HL-60 (cell line): ENCODE measurements around the gene ZNF205.
A peak's percentile ranks its signal among the peaks of the same experiment; 100 is the strongest.

ENCODE experiments used
- DNase-seq, 2 experiments: peaks; one replicate each; pipeline ENCODE4 v3.0.0-alpha.2; 2010 to 2020; ENCODE audit warnings: low read depth in 1 of 2, low spot score in 1 of 2
- H3K27ac ChIP-seq: fragments of 250-450 bp; sonication (Bioruptor Pico); replicated peaks from 2 replicates; pipeline ENCODE4 v1.5.1; 2020; ENCODE audit warnings: mild to moderate bottlenecking, moderate library complexity
- H3K27me3 ChIP-seq: fragments of 250-450 bp; sonication (Bioruptor Pico); 2 replicates; pipeline ENCODE4 v1.5.1; 2021; ENCODE audit warnings: mild to moderate bottlenecking, moderate library complexity; ENCODE audit not compliant: insufficient read depth, poor library complexity, severe bottlenecking
- H3K4me3 ChIP-seq: replicated peaks from 2 replicates; pipeline ENCODE4 v1.5.1; 2011; ENCODE audit warnings: mild to moderate bottlenecking, control low read depth, low read length; ENCODE audit not compliant: insufficient read depth
- CTCF ChIP-seq: IDR thresholded peaks from one replicate; pipeline ENCODE4 v1.5.1; 2011; ENCODE audit warnings: low read length, control low read depth, inconsistent platforms; ENCODE audit not compliant: insufficient read depth
- GABPA ChIP-seq: IDR thresholded peaks from 2 replicates; pipeline ENCODE4 v1.6.1; 2012; ENCODE audit warnings: low read depth
- POLR2AphosphoS5 ChIP-seq: IDR thresholded peaks from 2 replicates; pipeline ENCODE4 v1.6.1; 2012; ENCODE audit warnings: low read depth
- REST ChIP-seq: IDR thresholded peaks from 2 replicates; pipeline ENCODE4 v1.6.1; 2012; ENCODE audit warnings: low read depth; ENCODE audit not compliant: insufficient replicate concordance
- SPI1 ChIP-seq: IDR thresholded peaks from 2 replicates; pipeline ENCODE4 v1.6.1; 2012; ENCODE audit warnings: low read depth, mild to moderate bottlenecking, borderline replicate concordance

ZNF205 gene

GRCh38 chr16:3086596-3087242 lies 25.7 kb upstream of the ZNF205 start:
- no peak overlapping the region; the same call in 1 of the 2 replicates for H3K4me3 ChIP-seq
- no peak for TF ChIP-seq POLR2AphosphoS5
- no peak for TF ChIP-seq CTCF
- TF ChIP-seq SPI1: no peak
- no peak for TF ChIP-seq REST
- TF ChIP-seq GABPA: no peak
- no peaks in the 10 kb centered on the region for H3K27me3 ChIP-seq
- peak overlapping the region; percentile 55 for H3K27ac ChIP-seq
- DNase-seq: peak in 1 of 2 experiments; percentile 16

- TF ChIP-seq CTCF (peak; percentile 33), SPI1 (no peak), REST (peak; percentile 65), GABPA (no peak), POLR2AphosphoS5 (no peak)
- DNase-seq: no peak
- peak overlapping the region; percentile 55 for H3K27ac ChIP-seq
Measured at GRCh38 chr16:3087243-3088235, 24.8 kb upstream of the ZNF205 start.

GRCh38 chr16:3088450-3088849 lies 23.9 kb upstream of the ZNF205 start:
- Histone ChIP-seq H3K27ac (no peak overlapping the region), H3K27me3 (no peaks in the 10 kb centered on the region), H3K4me3 (no peak overlapping the region)
- no peak for DNase-seq
- TF ChIP-seq REST: no peak
- no peak for TF ChIP-seq CTCF
- no peak for TF ChIP-seq GABPA
- TF ChIP-seq POLR2AphosphoS5: no peak
- no peak for TF ChIP-seq SPI1

More at GRCh38 chr16:3087243-3088235, 24.8 kb upstream of the ZNF205 start:
- no peaks in the 10 kb centered on the region for H3K27me3 ChIP-seq
- no peak overlapping the region for H3K4me3 ChIP-seq
